HCT116 (cell line): ENCODE results near the gene MBP. TPM values are rescaled to one million over a fixed set of nuclear protein-coding genes. Genes with fewer than 3 reads are reported as not detected.

Experiments
- ATAC-seq: fragments of 200-7000 bp; cut with Tn5 transposase; 2 replicates; pipeline ENCODE4 v1.9.1; 2020; ENCODE audit warnings: mild to moderate bottlenecking, moderate library complexity
- BruUV-seq: library from RNA; stranded (reverse); fragments of 400-500 nt; replicated peaks from 2 replicates; lab custom pipeline; 2021; lab: Mats Ljungman, UMichigan
- CTCF ChIA-PET: fragments of 300-600 bp; sonication (Branson Sonifier 250); formaldehyde crosslinking; loops from one replicate; lab custom pipeline; 2021; ENCODE audit warnings: antibody characterized with exemption; lab: Charles Lee
- POLR2A ChIA-PET: fragments of 300-600, 350-600 bp; sonication (Branson Sonifier 250); formaldehyde crosslinking; loops from one replicate; lab custom pipeline; 2021; ENCODE audit warnings: antibody characterized with exemption; lab: Charles Lee
- RAD21 ChIA-PET, 2 experiments: fragments of 300-600 bp; sonication (Branson Sonifier 250); formaldehyde crosslinking; loops; one replicate each; lab custom pipeline; 2023; ENCODE audit warnings: low total read pairs in 2 of 2; ENCODE audit not compliant: uncharacterized antibody in 2 of 2, unreplicated experiment in 2 of 2, low non-redundant PET in 1 of 2; lab: Charles Lee
- DNase-seq: peaks from one replicate; pipeline ENCODE4 v3.0.0-alpha.2; 2010; ENCODE audit warnings: low read depth, low spot score
- H2AFZ ChIP-seq: fragments of 200-600 bp; shearing (Covaris generic), sonication (generic); 2 replicates; pipeline ENCODE4 v1.6.1; 2017; ENCODE audit warnings: low read depth, mixed run types, mixed read lengths, antibody characterized with exemption, low read length; ENCODE audit not compliant: poor library complexity, severe bottlenecking
- H3K27ac ChIP-seq: 2 replicates; pipeline ENCODE4 v1.5.1; 2012; ENCODE audit warnings: low read depth, low read length
- H3K27me3 ChIP-seq: fragments of 200-600 bp; sonication (generic); 2 replicates; pipeline ENCODE4 v1.6.1; 2016; ENCODE audit warnings: mixed run types, low read length, mixed read lengths; ENCODE audit not compliant: insufficient read depth
- H3K36me3 ChIP-seq, 2 experiments: fragments of 200-500 bp in 1 of 2; fragments of 200-600 bp in 1 of 2; sonication (Bioruptor generic) in 1 of 2; sonication (generic) in 1 of 2; 2 replicates each; pipeline versions ENCODE4 v1.5.1 to v1.6.1; 2014 to 2016; ENCODE audit warnings: low read length in 2 of 2, inconsistent platforms in 1 of 2, mixed read lengths in 1 of 2, mixed run types in 1 of 2; ENCODE audit not compliant: insufficient read depth in 2 of 2, control insufficient read depth in 1 of 2
- H3K4me1 ChIP-seq, 2 experiments: fragments of 200-600 bp in 1 of 2; sonication (generic) in 1 of 2; 2 replicates each; pipeline versions ENCODE4 v1.5.1 to v1.6.1; 2012 to 2017; ENCODE audit warnings: low read length in 2 of 2, inconsistent platforms in 1 of 2, mild to moderate bottlenecking in 1 of 2, mixed read lengths in 1 of 2, mixed run types in 1 of 2, moderate library complexity in 1 of 2; ENCODE audit not compliant: insufficient read depth in 2 of 2, control insufficient read depth in 1 of 2
- H3K4me2 ChIP-seq: fragments of 200-600 bp; sonication (generic); 2 replicates; pipeline ENCODE4 v1.6.1; 2017; ENCODE audit warnings: mixed run types, low read length, mixed read lengths
- H3K4me3 ChIP-seq, 2 experiments: fragments of 200-600 bp in 1 of 2; sonication (generic) in 1 of 2; replicated peaks in 1 of 2; 2 replicates each; pipeline ENCODE4 v1.5.1; 2011 to 2016; ENCODE audit warnings: low read length in 2 of 2, control low read depth in 1 of 2, low read depth in 1 of 2, mild to moderate bottlenecking in 1 of 2, mixed read lengths in 1 of 2, mixed run types in 1 of 2
- H3K79me2 ChIP-seq: fragments of 200-600 bp; sonication (generic); 2 replicates; pipeline ENCODE4 v1.6.1; 2017; ENCODE audit warnings: mild to moderate bottlenecking, mixed run types, low read length, moderate library complexity, mixed read lengths; ENCODE audit not compliant: insufficient read depth
- H3K9ac ChIP-seq: fragments of 200-600 bp; sonication (generic); 2 replicates; pipeline ENCODE4 v1.6.1; 2016; ENCODE audit warnings: low read length, mixed read lengths
- H3K9me2 ChIP-seq: fragments of 200-600 bp; sonication (generic), shearing (Covaris generic); 2 replicates; pipeline ENCODE4 v1.6.1; 2017; ENCODE audit warnings: mixed run types, mild to moderate bottlenecking, moderate library complexity; ENCODE audit not compliant: insufficient read depth
- H3K9me3 ChIP-seq, 2 experiments: fragments of 200-500 bp in 1 of 2; fragments of 200-600 bp in 1 of 2; sonication (Bioruptor generic) in 1 of 2; sonication (generic) in 1 of 2; 2 replicates each; pipeline ENCODE4 v1.6.1; 2014 to 2017; ENCODE audit warnings: low read length in 2 of 2, mixed read lengths in 2 of 2, inconsistent platforms in 1 of 2, low read depth in 1 of 2, mild to moderate bottlenecking in 1 of 2, mixed run types in 1 of 2, moderate library complexity in 1 of 2; ENCODE audit not compliant: control insufficient read depth in 1 of 2, insufficient read depth in 1 of 2
- H4K20me1 ChIP-seq: fragments of 200-600 bp; sonication (generic), shearing (Covaris generic); 2 replicates; pipeline ENCODE4 v1.6.1; 2017; ENCODE audit warnings: mixed run types, mild to moderate bottlenecking, moderate library complexity; ENCODE audit not compliant: insufficient read depth
- CBX3 ChIP-seq: IDR thresholded peaks from 2 replicates; pipeline ENCODE4 v1.6.1; 2012; ENCODE audit warnings: low read depth
- CEBPB ChIP-seq: IDR thresholded peaks from 2 replicates; pipeline ENCODE4 v1.6.1; 2012; ENCODE audit warnings: low read depth
- EZH2 ChIP-seq: fragments of 200-600 bp; sonication (generic); IDR thresholded peaks from 2 replicates; pipeline ENCODE4 v1.6.1; 2017; ENCODE audit warnings: antibody characterized with exemption, mixed run types
- EZH2phosphoT487 ChIP-seq: fragments of 200-600 bp; IDR thresholded peaks from 2 replicates; pipeline ENCODE4 v1.6.1; 2018; ENCODE audit warnings: antibody characterized with exemption, borderline replicate concordance
- JUND ChIP-seq: IDR thresholded peaks from 2 replicates; pipeline ENCODE4 v1.6.1; 2012
- SIN3A ChIP-seq: IDR thresholded peaks from 2 replicates; pipeline ENCODE4 v1.6.1; 2012; ENCODE audit warnings: low read depth
- SRF ChIP-seq: IDR thresholded peaks from 2 replicates; pipeline ENCODE4 v1.6.1; 2012; ENCODE audit warnings: low read depth
- TCF7L2 ChIP-seq: IDR thresholded peaks from 2 replicates; pipeline ENCODE4 v1.7.0; 2011; ENCODE audit warnings: borderline replicate concordance, inconsistent platforms; ENCODE audit not compliant: insufficient read depth, insufficient read length; ENCODE audit errors: extremely low read depth
- YY1 ChIP-seq: IDR thresholded peaks from 2 replicates; pipeline ENCODE4 v1.6.1; 2011; ENCODE audit warnings: low read length, low read depth, moderate library complexity, mild to moderate bottlenecking; ENCODE audit not compliant: insufficient replicate concordance; ENCODE audit errors: extremely low read depth
- ZFX ChIP-seq: fragments of 450-650 bp; IDR thresholded peaks from 2 replicates; pipeline ENCODE4 v1.6.1; 2017
- ZNF274 ChIP-seq: fragments of 200-500 bp; sonication (Bioruptor generic); IDR thresholded peaks from 2 replicates; pipeline ENCODE4 v1.6.1; 2014; ENCODE audit warnings: mild to moderate bottlenecking, low read depth, low read length, inconsistent platforms
- intact Hi-C: fragments of 100-400 bp; cut with micrococcal nuclease; formaldehyde crosslinking; loops from 2 replicates; pipeline ENCODE4 v1.10.0; 2022
- total RNA-seq: library from RNA; stranded (reverse); gene quantifications from one replicate; pipeline ENCODE4 v1.2.1, GENCODE V29; 2021; ENCODE audit not compliant: unreplicated experiment
- TF ChIP-seq, protein P1 (sequence below): IDR thresholded peaks from 2 replicates; pipeline ENCODE4 v1.6.1; 2012
- TF ChIP-seq, protein P2 (sequence below): IDR thresholded peaks from 2 replicates; pipeline ENCODE4 v1.6.1; 2012
- TF ChIP-seq, protein P3 (sequence below): IDR thresholded peaks from 2 replicates; pipeline ENCODE4 v1.6.1; 2011; ENCODE audit warnings: mild to moderate bottlenecking, low read length, moderate library complexity; ENCODE audit not compliant: insufficient replicate concordance; ENCODE audit errors: extremely low read depth
- TF ChIP-seq, protein P4 (sequence below), 3 experiments: fragments of 200-600 bp in 1 of 3; sonication (generic) in 1 of 3; IDR thresholded peaks in 2 of 3; conservative IDR thresholded peaks in 1 of 3; 2 replicates each; pipeline ENCODE4 v1.5.1; 2012 to 2017; ENCODE audit warnings: low read depth in 2 of 3, low read length in 2 of 3, antibody characterized with exemption in 1 of 3, borderline replicate concordance in 1 of 3, control low read depth in 1 of 3, mild to moderate bottlenecking in 1 of 3, mixed read lengths in 1 of 3, mixed run types in 1 of 3, moderate library complexity in 1 of 3; ENCODE audit not compliant: insufficient read depth in 1 of 3

The MBP gene
- total RNA-seq, 1 experiment from 2014 or later: 34.9 TPM

DNA sequence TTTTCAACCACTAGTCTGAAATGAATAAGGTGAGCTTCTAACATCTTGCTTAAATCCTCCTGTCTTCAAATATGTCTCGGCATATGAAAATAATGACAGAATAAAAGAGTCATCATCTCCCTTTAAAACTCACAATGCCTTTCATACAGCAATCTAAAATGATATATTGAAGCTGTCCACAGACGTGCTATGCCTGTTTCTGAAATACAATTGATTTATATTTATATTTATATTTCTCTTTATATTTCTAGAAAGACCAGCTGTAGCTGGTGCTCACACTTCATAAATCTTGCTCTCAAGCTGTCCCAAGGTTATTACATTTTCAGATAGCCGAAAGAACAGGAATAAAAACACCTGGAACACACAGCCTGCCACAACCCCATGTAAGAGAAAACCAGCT is 11.1 kb downstream of the MBP start:
- ChIA-PET RAD21 (no interaction called here), POLR2A (interaction anchor here (1.2 kb wide), 1 partner anchor 11 kb away, joined by 4 read pairs; the partner anchor contains the start of gene MBP), CTCF (no interaction called here)
- H3K79me2 ChIP-seq: peaks cover 92% of the 10 kb centered on the region
- H3K9me2 ChIP-seq: no peaks in the 10 kb centered on the region
- no peak overlapping the region for H3K27ac ChIP-seq
- no peaks in the 10 kb centered on the region for H3K9me3 ChIP-seq
- H3K4me2 ChIP-seq: no peak overlapping the region
- TF ChIP-seq ZFX (no peak), YY1 (no peak), EZH2phosphoT487 (no peak), SIN3A (no peak), ZNF274 (no peak), EZH2 (no peak), JUND (no peak), CBX3 (no peak)
- TF ChIP-seq, protein P1, sequence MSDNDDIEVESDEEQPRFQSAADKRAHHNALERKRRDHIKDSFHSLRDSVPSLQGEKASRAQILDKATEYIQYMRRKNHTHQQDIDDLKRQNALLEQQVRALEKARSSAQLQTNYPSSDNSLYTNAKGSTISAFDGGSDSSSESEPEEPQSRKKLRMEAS: no peak
- TF ChIP-seq, protein P2, sequence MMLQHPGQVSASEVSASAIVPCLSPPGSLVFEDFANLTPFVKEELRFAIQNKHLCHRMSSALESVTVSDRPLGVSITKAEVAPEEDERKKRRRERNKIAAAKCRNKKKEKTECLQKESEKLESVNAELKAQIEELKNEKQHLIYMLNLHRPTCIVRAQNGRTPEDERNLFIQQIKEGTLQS: no peak
- H3K4me3 ChIP-seq: no peak overlapping the region
- H3K36me3 ChIP-seq: no peaks in the 10 kb centered on the region
- H3K27me3 ChIP-seq: no peaks in the 10 kb centered on the region
- H4K20me1 ChIP-seq: no peaks in the 10 kb centered on the region
- no peak overlapping the region for H3K9ac ChIP-seq
- DNase-seq (no peak), ATAC-seq (no peak)
- intact Hi-C loops: no loop called here
- H3K4me1 ChIP-seq: peaks cover 0 to 14% of the 10 kb centered on the region in 2 experiments; a peak in 2 of 4 replicates
- no TSS peak for BruUV-seq
- no peak overlapping the region for H2AFZ ChIP-seq

DNA sequence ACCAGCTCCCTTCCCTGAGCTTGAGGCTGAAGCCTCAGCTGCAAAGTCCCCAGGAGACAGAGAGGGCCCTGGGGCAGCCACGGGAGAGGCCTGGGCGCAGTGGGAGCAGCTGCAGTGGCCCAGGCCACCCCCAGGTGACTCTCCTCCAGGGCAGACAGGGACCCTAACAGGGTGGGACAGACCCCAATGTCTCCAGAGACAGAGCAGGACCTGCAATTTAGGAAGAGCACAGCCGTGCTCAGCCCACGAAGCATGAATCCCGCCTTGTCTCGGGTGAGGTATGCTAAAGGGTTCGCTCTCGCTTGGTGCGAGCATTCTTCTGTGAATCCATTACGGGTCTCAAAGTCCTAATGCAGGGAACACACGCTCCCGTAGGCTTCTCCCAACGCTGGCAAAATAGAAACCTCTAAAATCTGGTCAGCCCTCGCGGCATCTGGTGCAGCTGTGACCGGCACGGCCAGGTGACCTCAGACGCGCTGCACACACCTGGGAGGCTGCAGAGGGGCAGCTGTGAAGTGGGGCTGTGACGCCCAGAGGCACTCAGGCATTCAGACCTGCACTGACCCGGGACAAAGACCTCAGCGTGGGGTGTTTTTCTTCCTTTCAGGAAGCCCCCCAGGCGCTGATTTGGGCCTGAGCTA is 12.6 kb downstream of the MBP start:
- H3K4me2 ChIP-seq: no peak overlapping the region
- ChIA-PET CTCF (no interaction called here), RAD21 (interaction anchor here in 1 of 2 experiments (0.5 kb wide), 1 partner anchor 11 kb away, joined by 3 read pairs; no protein-coding TSS in a partner anchor), POLR2A (no interaction called here)
- H3K79me2 ChIP-seq: peaks cover 77% of the 10 kb centered on the region
- H4K20me1 ChIP-seq: no peaks in the 10 kb centered on the region
- H2AFZ ChIP-seq: no peak overlapping the region
- no peak overlapping the region for H3K4me3 ChIP-seq
- no peak for DNase-seq
- no peaks in the 10 kb centered on the region for H3K9me3 ChIP-seq
- H3K4me1 ChIP-seq: peaks cover 2 to 14% of the 10 kb centered on the region in 2 experiments; a peak in 2 of 4 replicates
- H3K27me3 ChIP-seq: no peaks in the 10 kb centered on the region
- no peak overlapping the region for H3K9ac ChIP-seq
- no peaks in the 10 kb centered on the region for H3K9me2 ChIP-seq
- BruUV-seq: no TSS peak
- no peak overlapping the region for H3K27ac ChIP-seq
- ATAC-seq: no peak
- no peaks in the 10 kb centered on the region for H3K36me3 ChIP-seq
- intact Hi-C loops: no loop called here
- TF ChIP-seq TCF7L2: no peak
- TF ChIP-seq, protein P2: no peak
- TF ChIP-seq EZH2: no peak
- no peak for TF ChIP-seq SRF
- TF ChIP-seq SIN3A: no peak
- TF ChIP-seq YY1: no peak
- TF ChIP-seq CEBPB: no peak
- no peak for TF ChIP-seq EZH2phosphoT487
- TF ChIP-seq, protein P3, sequence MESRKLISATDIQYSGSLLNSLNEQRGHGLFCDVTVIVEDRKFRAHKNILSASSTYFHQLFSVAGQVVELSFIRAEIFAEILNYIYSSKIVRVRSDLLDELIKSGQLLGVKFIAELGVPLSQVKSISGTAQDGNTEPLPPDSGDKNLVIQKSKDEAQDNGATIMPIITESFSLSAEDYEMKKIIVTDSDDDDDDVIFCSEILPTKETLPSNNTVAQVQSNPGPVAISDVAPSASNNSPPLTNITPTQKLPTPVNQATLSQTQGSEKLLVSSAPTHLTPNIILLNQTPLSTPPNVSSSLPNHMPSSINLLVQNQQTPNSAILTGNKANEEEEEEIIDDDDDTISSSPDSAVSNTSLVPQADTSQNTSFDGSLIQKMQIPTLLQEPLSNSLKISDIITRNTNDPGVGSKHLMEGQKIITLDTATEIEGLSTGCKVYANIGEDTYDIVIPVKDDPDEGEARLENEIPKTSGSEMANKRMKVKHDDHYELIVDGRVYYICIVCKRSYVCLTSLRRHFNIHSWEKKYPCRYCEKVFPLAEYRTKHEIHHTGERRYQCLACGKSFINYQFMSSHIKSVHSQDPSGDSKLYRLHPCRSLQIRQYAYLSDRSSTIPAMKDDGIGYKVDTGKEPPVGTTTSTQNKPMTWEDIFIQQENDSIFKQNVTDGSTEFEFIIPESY: no peak
- TF ChIP-seq, protein P4, sequence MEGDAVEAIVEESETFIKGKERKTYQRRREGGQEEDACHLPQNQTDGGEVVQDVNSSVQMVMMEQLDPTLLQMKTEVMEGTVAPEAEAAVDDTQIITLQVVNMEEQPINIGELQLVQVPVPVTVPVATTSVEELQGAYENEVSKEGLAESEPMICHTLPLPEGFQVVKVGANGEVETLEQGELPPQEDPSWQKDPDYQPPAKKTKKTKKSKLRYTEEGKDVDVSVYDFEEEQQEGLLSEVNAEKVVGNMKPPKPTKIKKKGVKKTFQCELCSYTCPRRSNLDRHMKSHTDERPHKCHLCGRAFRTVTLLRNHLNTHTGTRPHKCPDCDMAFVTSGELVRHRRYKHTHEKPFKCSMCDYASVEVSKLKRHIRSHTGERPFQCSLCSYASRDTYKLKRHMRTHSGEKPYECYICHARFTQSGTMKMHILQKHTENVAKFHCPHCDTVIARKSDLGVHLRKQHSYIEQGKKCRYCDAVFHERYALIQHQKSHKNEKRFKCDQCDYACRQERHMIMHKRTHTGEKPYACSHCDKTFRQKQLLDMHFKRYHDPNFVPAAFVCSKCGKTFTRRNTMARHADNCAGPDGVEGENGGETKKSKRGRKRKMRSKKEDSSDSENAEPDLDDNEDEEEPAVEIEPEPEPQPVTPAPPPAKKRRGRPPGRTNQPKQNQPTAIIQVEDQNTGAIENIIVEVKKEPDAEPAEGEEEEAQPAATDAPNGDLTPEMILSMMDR (IDR thresholded peaks at IDR 0.05 in 2 of 3, conservative IDR thresholded peaks at IDR 0.05 in 1 of 3; ENCODE audit: borderline replicate concordance in 1 of 3, insufficient read depth in 1 of 3, low read depth in 2 of 3, low read length in 2 of 3): no peak
